ENCODE results near the gene CEP170. TPM values are rescaled to one million over a fixed set of nuclear protein-coding genes. Genes with fewer than 3 reads are reported as not detected.
"Not testable (repeated sequence)": the region's sequence is repeated elsewhere in the genome, so short reads cannot be mapped to it uniquely, and the experiment has no call there.

The CEP170 gene
- total RNA-seq, 1 donor from 2014 or later, result 82.2 TPM

- TF ChIP-seq CTCF (IDR thresholded peaks at IDR 0.05; ENCODE audit: insufficient read depth, low read length, poor library complexity, severe bottlenecking), result no peak
- no peak for DNase-seq (ENCODE audit: low read depth)
- Histone ChIP-seq H3K36me3 (ENCODE audit: control insufficient read depth, insufficient read depth, low read length) (no peaks in the 10 kb centered on the region), H3K4me3 (ENCODE audit: low read depth, low read length) (no peak overlapping the region), H3K27me3 (ENCODE audit: control insufficient read depth, insufficient read depth, low read length) (no peaks in the 10 kb centered on the region)
These were observed 25.6 kb downstream of the CEP170 start for GRCh38 chr1:243229526-243229925.

- Histone ChIP-seq H3K27me3 (ENCODE audit: control insufficient read depth, insufficient read depth, low read length) (no peaks in the 10 kb centered on the region), H3K36me3 (ENCODE audit: control insufficient read depth, insufficient read depth, low read length) (no peaks in the 10 kb centered on the region), H3K4me3 (ENCODE audit: low read depth, low read length) (no peak overlapping the region)
- TF ChIP-seq CTCF (IDR thresholded peaks at IDR 0.05; ENCODE audit: insufficient read depth, low read length, poor library complexity, severe bottlenecking), result no peak
- no peak for DNase-seq (ENCODE audit: low read depth)
These were observed 27.5 kb downstream of the CEP170 start for GRCh38 chr1:243227622-243228021.

- no peaks in the 10 kb centered on the region for H3K36me3 ChIP-seq (ENCODE audit: control insufficient read depth, insufficient read depth, low read length)
- no peak for TF ChIP-seq CTCF (IDR thresholded peaks at IDR 0.05; ENCODE audit: insufficient read depth, low read length, poor library complexity, severe bottlenecking)
- no peaks in the 10 kb centered on the region for H3K27me3 ChIP-seq (ENCODE audit: control insufficient read depth, insufficient read depth, low read length)
- no peak overlapping the region for H3K4me3 ChIP-seq (ENCODE audit: low read depth, low read length)
- no peak for DNase-seq (ENCODE audit: low read depth)
These were observed 37.0 kb downstream of the CEP170 start for GRCh38 chr1:243218059-243218458.

GRCh38 chr1:243217349-243217748 lies 37.7 kb downstream of the CEP170 start:
- no peak for TF ChIP-seq CTCF (IDR thresholded peaks at IDR 0.05; ENCODE audit: insufficient read depth, low read length, poor library complexity, severe bottlenecking)
- no peak overlapping the region for H3K4me3 ChIP-seq (ENCODE audit: low read depth, low read length)
- H3K36me3 ChIP-seq (ENCODE audit: control insufficient read depth, insufficient read depth, low read length), result no peaks in the 10 kb centered on the region
- no peak for DNase-seq (ENCODE audit: low read depth)
- no peaks in the 10 kb centered on the region for H3K27me3 ChIP-seq (ENCODE audit: control insufficient read depth, insufficient read depth, low read length)

- no peak overlapping the region for H3K4me3 ChIP-seq (ENCODE audit: low read depth, low read length)
- no peak for DNase-seq (ENCODE audit: low read depth)
- H3K27me3 ChIP-seq (ENCODE audit: control insufficient read depth, insufficient read depth, low read length), result no peaks in the 10 kb centered on the region
- no peaks in the 10 kb centered on the region for H3K36me3 ChIP-seq (ENCODE audit: control insufficient read depth, insufficient read depth, low read length)
- TF ChIP-seq CTCF (IDR thresholded peaks at IDR 0.05; ENCODE audit: insufficient read depth, low read length, poor library complexity, severe bottlenecking), result no peak
These were observed 38.3 kb downstream of the CEP170 start for GRCh38 chr1:243216741-243217140.

GRCh38 chr1:243215276-243215875 lies 39.7 kb downstream of the CEP170 start:
- not testable (repeated sequence) for DNase-seq (ENCODE audit: low read depth); H3K36me3 ChIP-seq (ENCODE audit: control insufficient read depth, insufficient read depth, low read length); H3K4me3 ChIP-seq (ENCODE audit: low read depth, low read length); H3K27me3 ChIP-seq (ENCODE audit: control insufficient read depth, insufficient read depth, low read length)
